K562 (cell line): ENCODE measurements around the gene RECQL5. TPM values are rescaled to one million over a fixed set of nuclear protein-coding genes. Genes with fewer than 3 reads are reported as not detected.

Source experiments
- ARNT ChIP-seq, 2 experiments: fragments of 450-650 bp; IDR thresholded peaks; 2 replicates each; pipeline ENCODE4 v1.6.1; 2016; ENCODE audit warnings: mild to moderate bottlenecking in 1 of 2
- CBFA2T3 ChIP-seq: fragments of 450-650 bp; IDR thresholded peaks from 2 replicates; pipeline ENCODE4 v1.6.1; 2017
- EGR1 ChIP-seq: fragments of 450-650 bp; conservative IDR thresholded peaks from 2 replicates; pipeline ENCODE4 v1.6.1; 2017; ENCODE audit warnings: mild to moderate bottlenecking
- ETV1 ChIP-seq: fragments of 450-650 bp; conservative IDR thresholded peaks from 2 replicates; pipeline ENCODE4 v1.6.1; 2016; ENCODE audit warnings: missing genetic modification characterization, control low read depth, low read depth, missing compliant biosample characterization
- PCBP2 ChIP-seq: fragments of 200-400 bp; formaldehyde crosslinking; IDR thresholded peaks from 2 replicates; pipeline ENCODE4 v1.6.1; 2018; ENCODE audit warnings: low read length, low read depth, mild to moderate bottlenecking, moderate library complexity; ENCODE audit not compliant: poor library complexity, severe bottlenecking
- RBM25 ChIP-seq: fragments of 200-400 bp; formaldehyde crosslinking; IDR thresholded peaks from 2 replicates; pipeline ENCODE4 v1.6.1; 2018; ENCODE audit warnings: low read length, low read depth, moderate library complexity; ENCODE audit not compliant: severe bottlenecking
- U2AF1 ChIP-seq: fragments of 200-400 bp; formaldehyde crosslinking; optimal IDR thresholded peaks from 2 replicates; pipeline ENCODE3; 2017; ENCODE audit warnings: mild to moderate bottlenecking, low read depth, low read length, moderate library complexity
- U2AF2 ChIP-seq: fragments of 200-400 bp; formaldehyde crosslinking; optimal IDR thresholded peaks from 2 replicates; pipeline ENCODE3; 2017; ENCODE audit warnings: low read depth, mild to moderate bottlenecking, low read length
- polyA plus RNA-seq, 8 experiments: library from polyadenylated mRNA; depleted of rRNA in 4 of 8; stranded (reverse) in 5 of 8; unstranded in 3 of 8; fragments of >200 nt; fragmentation: Nextera tagmentation in 2 of 8; fragmentation: Illumina TruSeq in 1 of 8; extraction: Ambion mirVana in 2 of 8; extraction: Trizol in 1 of 8; gene quantifications; 2 replicates each; pipeline versions ENCODE4 v1.2.1 to v1.2.3, GENCODE V29; 2011 to 2014; ENCODE audit warnings: inconsistent platforms in 1 of 8, missing spikeins in 1 of 8
- total RNA-seq, 7 experiments: library from RNA; depleted of rRNA in 6 of 7; stranded (reverse); fragments of >200 nt in 6 of 7; fragmentation: Illumina TruSeq in 2 of 7; extraction: Trizol in 2 of 7; gene quantifications; 2 replicates each; pipeline versions ENCODE4 v1.2.1 to v1.2.3, GENCODE V29; 2011 to 2021; ENCODE audit warnings: low replicate concordance in 1 of 7
- TF ChIP-seq, protein P1 (sequence below): sonication (generic); formaldehyde crosslinking; IDR thresholded peaks from 2 replicates; pipeline ENCODE4 v1.8.0; 2023; ENCODE audit warnings: missing genetic modification reagents, mild to moderate bottlenecking, borderline replicate concordance
- TF ChIP-seq, protein P2 (sequence below): sonication (generic); formaldehyde crosslinking; IDR thresholded peaks from 2 replicates; pipeline ENCODE4 v1.5.0; 2020; ENCODE audit warnings: missing genetic modification reagents
- TF ChIP-seq, protein P3 (sequence below): sonication (generic); formaldehyde crosslinking; IDR thresholded peaks from 2 replicates; pipeline ENCODE4 v1.8.0; 2022; ENCODE audit warnings: mild to moderate bottlenecking, low read depth, missing genetic modification reagents
- TF ChIP-seq, protein P4 (sequence below): sonication (generic); formaldehyde crosslinking; IDR thresholded peaks from 2 replicates; pipeline ENCODE4 v1.8.0; 2022; ENCODE audit warnings: mild to moderate bottlenecking, missing genetic modification reagents, borderline replicate concordance
- TF ChIP-seq, protein P5 (sequence below): sonication (generic); formaldehyde crosslinking; IDR thresholded peaks from 2 replicates; pipeline ENCODE4 v1.9.0; 2022; ENCODE audit warnings: mild to moderate bottlenecking, missing genetic modification reagents

Gene RECQL5
- total and polyA plus RNA-seq, 9 of the 15 experiments (the other 6 are each of a cell fraction or from before 2014, with no cell fraction given): 4.1 to 34.8 (median 16.4) TPM

DNA sequence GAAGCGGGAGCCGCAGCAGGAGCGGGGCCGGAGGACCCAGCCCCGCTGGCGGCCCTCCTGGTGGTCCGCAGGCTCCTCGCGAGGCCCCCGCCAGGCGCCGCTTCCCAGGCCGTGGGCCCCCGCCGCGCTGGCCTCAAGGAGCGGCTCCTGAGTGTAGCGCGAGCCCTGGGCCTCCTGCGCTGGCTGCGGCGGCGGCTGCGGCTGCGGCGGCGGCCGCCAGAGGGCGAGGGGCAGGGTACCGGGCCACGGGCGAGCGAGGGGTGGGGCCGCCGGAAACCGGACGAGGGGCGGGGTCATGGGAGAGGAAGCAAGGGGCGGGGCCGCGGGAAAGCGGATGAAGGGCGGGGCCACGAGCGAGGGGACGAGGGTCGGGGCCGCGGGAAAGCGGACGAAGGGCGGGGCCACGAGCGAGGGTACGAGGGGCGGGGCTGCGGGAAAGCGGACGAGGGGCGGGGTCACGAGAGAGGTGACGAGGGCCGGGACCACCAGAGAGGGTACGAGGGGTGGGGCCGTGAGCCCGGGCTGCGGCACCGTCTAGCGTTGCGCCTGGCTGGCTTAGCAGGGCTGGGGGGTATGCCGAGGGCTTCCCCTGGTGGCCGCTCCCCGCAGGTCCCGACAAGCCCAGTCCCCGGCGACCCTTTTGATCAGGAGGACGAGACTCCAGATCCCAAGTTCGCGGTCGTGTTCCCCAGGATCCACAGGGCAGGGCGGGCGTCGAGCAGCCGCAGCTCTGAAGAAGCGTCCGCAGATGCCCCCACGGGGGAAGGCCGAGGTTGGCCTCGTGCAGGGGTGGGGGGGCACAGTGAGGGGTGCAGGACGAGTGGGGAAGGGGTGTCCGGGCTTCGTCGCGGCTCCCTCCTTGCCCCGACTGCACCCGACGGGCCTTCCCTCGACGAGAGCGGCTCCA lies 77.7 kb downstream of the RECQL5 start (continued):
- TF ChIP-seq, protein P1, sequence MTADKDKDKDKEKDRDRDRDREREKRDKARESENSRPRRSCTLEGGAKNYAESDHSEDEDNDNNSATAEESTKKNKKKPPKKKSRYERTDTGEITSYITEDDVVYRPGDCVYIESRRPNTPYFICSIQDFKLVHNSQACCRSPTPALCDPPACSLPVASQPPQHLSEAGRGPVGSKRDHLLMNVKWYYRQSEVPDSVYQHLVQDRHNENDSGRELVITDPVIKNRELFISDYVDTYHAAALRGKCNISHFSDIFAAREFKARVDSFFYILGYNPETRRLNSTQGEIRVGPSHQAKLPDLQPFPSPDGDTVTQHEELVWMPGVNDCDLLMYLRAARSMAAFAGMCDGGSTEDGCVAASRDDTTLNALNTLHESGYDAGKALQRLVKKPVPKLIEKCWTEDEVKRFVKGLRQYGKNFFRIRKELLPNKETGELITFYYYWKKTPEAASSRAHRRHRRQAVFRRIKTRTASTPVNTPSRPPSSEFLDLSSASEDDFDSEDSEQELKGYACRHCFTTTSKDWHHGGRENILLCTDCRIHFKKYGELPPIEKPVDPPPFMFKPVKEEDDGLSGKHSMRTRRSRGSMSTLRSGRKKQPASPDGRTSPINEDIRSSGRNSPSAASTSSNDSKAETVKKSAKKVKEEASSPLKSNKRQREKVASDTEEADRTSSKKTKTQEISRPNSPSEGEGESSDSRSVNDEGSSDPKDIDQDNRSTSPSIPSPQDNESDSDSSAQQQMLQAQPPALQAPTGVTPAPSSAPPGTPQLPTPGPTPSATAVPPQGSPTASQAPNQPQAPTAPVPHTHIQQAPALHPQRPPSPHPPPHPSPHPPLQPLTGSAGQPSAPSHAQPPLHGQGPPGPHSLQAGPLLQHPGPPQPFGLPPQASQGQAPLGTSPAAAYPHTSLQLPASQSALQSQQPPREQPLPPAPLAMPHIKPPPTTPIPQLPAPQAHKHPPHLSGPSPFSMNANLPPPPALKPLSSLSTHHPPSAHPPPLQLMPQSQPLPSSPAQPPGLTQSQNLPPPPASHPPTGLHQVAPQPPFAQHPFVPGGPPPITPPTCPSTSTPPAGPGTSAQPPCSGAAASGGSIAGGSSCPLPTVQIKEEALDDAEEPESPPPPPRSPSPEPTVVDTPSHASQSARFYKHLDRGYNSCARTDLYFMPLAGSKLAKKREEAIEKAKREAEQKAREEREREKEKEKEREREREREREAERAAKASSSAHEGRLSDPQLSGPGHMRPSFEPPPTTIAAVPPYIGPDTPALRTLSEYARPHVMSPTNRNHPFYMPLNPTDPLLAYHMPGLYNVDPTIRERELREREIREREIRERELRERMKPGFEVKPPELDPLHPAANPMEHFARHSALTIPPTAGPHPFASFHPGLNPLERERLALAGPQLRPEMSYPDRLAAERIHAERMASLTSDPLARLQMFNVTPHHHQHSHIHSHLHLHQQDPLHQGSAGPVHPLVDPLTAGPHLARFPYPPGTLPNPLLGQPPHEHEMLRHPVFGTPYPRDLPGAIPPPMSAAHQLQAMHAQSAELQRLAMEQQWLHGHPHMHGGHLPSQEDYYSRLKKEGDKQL: 0 out of 2 replicates have a peak, but pooled peaks have one; percentile 42
- TF ChIP-seq U2AF2: no peak
- TF ChIP-seq ETV1 (tag): no peak
- TF ChIP-seq, protein P2, sequence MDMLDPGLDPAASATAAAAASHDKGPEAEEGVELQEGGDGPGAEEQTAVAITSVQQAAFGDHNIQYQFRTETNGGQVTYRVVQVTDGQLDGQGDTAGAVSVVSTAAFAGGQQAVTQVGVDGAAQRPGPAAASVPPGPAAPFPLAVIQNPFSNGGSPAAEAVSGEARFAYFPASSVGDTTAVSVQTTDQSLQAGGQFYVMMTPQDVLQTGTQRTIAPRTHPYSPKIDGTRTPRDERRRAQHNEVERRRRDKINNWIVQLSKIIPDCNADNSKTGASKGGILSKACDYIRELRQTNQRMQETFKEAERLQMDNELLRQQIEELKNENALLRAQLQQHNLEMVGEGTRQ (CRISPR knock-in tag): no peak
- no peak for TF ChIP-seq PCBP2
- TF ChIP-seq, protein P3, sequence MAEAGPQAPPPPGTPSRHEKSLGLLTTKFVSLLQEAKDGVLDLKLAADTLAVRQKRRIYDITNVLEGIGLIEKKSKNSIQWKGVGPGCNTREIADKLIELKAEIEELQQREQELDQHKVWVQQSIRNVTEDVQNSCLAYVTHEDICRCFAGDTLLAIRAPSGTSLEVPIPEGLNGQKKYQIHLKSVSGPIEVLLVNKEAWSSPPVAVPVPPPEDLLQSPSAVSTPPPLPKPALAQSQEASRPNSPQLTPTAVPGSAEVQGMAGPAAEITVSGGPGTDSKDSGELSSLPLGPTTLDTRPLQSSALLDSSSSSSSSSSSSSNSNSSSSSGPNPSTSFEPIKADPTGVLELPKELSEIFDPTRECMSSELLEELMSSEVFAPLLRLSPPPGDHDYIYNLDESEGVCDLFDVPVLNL (CRISPR knock-in tag): 0 out of 2 replicates have a peak, but pooled peaks have one; percentile 19
- TF ChIP-seq CBFA2T3: no peak
- TF ChIP-seq RBM25: peak; percentile 40
- TF ChIP-seq, protein P4, sequence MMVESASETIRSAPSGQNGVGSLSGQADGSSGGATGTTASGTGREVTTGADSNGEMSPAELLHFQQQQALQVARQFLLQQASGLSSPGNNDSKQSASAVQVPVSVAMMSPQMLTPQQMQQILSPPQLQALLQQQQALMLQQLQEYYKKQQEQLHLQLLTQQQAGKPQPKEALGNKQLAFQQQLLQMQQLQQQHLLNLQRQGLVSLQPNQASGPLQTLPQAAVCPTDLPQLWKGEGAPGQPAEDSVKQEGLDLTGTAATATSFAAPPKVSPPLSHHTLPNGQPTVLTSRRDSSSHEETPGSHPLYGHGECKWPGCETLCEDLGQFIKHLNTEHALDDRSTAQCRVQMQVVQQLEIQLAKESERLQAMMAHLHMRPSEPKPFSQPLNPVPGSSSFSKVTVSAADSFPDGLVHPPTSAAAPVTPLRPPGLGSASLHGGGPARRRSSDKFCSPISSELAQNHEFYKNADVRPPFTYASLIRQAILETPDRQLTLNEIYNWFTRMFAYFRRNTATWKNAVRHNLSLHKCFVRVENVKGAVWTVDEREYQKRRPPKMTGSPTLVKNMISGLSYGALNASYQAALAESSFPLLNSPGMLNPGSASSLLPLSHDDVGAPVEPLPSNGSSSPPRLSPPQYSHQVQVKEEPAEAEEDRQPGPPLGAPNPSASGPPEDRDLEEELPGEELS (CRISPR knock-in tag): no peak
- TF ChIP-seq, protein P5, sequence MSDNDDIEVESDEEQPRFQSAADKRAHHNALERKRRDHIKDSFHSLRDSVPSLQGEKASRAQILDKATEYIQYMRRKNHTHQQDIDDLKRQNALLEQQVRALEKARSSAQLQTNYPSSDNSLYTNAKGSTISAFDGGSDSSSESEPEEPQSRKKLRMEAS (CRISPR knock-in tag): 0 out of 2 replicates have a peak, but pooled peaks have one; percentile 16
- TF ChIP-seq U2AF1: peak; percentile 11
- TF ChIP-seq EGR1: no peak
- TF ChIP-seq ARNT (IDR thresholded peaks at IDR 0.05): no peak
